CD4-positive, alpha-beta T cell treated with Interleukin-2 at 100 ng/mL for 4 hours (primary cell): ENCODE data around the gene KCNC4.

ENCODE experiments used
- DNase-seq: peaks from one replicate; pipeline ENCODE4 v3.0.0-alpha.2; 2020; ENCODE audit warnings: low spot score

Gene KCNC4

DNA sequence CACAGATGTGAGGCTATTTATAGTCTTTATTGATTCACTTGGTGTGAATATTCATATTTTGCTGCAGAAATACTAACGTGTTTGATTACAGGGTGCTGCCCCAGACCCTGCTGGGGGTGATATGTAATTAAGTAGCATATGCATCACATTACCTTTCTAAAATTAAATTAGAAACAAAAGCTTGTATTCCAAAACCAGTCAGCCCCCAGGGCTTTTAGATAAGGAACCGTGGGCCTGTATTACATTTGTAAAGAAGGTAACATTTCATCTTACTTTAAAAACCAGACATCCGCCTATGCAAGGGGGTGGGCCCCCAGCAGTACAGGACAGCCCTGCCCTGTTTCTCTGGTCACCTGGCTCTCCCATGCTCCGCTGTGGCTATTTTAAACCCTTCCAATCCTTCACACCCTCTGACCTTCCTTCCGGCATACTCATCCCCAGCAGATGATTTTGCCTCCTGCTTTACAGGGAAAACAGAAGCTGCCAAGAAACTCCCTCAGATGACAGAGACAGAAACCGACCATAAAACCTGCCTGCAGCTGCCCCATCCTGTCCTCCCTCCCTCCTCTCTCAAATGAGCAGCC, 22.0 kb upstream of the KCNC4 start:
- DNase-seq: no peak

GRCh38 chr1:110189181-110189580, 20.9 kb upstream of the KCNC4 start:
- DNase-seq: no peak

DNA sequence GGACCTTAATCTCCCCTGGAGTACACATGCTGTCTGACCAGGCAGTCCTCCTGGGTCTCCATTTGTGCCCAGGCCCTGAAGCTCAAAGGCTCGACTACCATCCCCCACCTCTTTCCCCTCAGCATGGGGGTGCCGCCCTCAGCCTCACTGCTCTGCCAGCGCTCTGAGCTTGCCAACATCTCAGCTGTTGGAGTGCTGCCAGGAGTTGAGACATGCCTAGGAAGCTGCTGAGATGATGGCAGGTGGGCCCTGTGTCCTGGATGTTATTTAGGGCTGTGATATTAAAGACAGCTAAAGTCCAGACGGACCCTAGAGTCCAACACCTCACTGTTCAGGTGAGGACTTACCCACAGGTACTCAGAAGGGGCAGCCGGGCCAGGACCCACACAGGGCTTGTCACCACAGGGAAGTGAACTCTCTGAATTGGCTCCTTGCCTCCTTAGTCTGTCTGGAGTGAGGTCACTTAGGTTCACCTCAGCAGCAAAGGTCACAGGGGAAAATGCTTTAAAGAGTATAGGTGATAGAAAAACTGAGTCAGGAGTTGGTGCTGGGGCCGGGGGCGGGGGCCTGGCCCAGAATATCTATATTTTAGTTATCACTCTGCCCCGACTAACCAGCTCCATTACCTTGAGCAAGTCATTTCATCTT, 19.7 kb upstream of the KCNC4 start:
- DNase-seq: no peak

DNA sequence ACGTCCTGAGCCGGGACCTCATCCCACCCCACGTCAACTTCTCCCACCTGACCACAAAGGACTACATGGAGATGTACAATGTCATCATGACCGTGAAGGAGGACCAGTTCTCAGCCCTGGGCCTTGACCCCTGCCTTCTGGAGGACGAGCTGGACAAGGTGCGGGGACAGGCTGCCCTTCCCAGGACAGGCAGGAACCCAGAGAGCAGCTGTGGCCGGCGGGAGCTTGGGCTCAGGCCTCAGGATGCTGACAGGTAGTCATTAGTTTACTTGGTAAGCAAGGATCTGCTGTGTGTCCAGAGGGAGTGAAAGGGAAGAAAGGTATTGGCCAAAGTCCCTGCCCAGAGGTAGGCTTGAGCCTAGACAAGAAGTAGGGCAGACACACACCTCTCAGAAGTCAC, 17.6 kb upstream of the KCNC4 start:
- DNase-seq: no peak

DNA sequence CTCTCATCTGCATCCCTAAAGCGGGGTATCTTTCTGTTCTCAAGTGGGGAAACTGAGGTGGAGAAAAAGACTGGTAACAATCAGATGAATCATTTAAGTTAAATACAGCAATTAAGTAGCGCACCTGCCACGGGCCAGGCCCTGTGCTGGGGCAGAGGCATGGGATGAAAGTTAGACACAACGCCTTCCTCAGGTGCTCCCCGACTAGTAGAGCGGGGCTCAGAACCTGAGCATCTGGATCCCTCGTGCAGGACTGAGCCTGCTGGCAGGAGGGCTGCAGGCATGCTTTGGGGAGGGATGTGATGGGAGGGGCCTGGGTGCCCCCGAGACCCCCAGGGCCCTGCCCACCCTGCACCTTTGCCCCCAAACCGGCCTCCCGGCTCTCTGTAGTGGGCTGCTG, 14.9 kb upstream of the KCNC4 start:
- no peak for DNase-seq

DNA sequence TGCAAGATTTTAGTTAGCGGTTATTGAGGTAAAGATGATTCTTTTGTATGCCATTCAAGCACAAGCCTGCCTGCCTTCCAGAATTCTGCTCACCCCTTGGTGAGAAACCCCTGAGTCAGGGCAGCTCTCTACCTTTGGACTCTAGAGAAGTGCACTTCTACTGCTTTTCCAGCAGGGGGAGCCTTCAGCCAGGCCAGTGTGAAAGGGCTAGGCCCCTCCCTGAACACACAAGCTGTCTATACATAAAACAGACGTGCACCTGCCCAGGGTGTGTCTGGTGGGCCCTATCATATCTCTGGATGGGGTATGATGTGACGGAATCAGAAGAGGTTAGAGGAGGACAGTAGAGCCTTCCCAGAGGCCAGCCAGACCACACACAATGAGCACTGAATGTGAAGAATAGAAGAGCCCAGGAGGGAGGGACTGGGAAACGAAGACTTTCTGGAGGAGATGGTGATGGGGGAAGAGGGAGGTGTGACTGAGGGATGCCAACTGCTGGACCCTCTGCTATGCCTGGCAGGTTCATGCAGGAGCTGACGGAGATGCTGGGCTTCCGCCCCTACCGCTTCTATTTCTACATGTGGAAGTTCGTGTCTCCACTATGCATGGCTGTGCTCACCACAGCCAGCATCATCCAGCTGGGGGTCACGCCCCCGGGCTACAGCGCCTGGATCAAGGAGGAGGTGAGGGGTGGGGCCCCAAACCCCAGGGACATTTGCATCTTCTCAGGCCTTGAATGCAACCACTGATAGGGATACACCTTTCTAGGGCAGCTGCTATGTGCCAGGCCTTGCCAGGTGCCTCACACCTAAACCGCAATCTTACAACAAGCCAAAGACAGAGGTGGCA, 13.0 kb upstream of the KCNC4 start:
- peak; percentile 72 for DNase-seq

GRCh38 chr1:110197905-110198629, 12.0 kb upstream of the KCNC4 start:
- DNase-seq: no peak

GRCh38 chr1:110198746-110199145, 11.4 kb upstream of the KCNC4 start:
- DNase-seq: no peak

DNA sequence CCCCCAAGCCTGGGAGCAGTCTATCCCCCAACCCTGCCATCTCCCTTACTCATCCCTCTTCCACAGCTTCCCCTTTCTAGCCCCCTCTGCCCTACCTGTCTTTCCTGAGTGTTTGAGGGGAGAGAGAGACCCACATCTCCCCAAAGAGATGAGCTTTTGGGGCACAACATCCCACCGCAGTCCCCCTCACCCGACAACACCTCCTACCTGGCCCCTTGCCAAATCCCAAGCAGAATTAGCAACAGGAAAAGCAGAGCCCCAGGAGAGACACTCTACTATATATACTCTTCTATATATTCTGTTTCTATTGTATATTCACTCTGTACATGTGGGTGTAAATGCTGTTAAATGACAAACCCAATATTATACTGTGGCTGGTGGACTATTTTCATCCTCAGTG, 9.9 kb upstream of the KCNC4 start:
- DNase-seq: no peak

- no peak for DNase-seq
These were observed 9.4 kb upstream of the KCNC4 start for GRCh38 chr1:110200666-110201065.

DNA sequence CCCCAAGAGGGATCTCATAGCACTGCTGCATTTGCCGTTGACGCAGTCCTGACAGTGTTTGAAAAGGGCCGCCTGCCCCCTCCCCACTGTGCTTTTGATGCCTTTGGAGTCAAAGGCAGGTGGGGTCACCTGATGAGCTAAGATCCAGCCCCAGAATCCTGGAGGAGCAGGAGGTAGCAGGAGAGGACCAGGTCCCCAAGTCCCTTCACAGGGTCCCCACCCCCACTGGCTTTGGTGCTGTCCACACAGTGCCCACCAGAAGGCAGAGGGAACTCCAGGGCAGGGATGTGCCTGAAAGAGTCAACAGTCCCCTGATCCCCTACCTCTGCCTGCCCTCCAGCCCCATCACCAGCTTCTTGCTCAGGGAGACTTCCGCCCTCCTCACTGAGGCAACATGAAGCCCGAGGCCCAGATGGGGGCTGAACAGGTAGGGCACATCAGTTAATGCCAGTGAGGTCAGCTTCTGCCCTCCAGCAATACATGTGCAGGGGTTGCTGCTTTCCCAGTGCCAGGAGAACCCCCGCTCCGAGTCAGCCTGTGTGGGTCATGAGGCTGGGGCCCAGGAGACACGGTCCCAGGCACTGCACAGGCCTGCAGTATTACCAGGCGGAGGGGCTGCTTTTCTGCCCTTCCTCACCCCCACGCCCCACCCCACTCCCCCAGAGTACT, 8.8 kb upstream of the KCNC4 start:
- no peak for DNase-seq

- DNase-seq: peak; percentile 83
These were observed 7.0 kb upstream of the KCNC4 start for GRCh38 chr1:110203021-110203661.

GRCh38 chr1:110205156-110205555, 5.0 kb upstream of the KCNC4 start:
- DNase-seq: no peak

DNA sequence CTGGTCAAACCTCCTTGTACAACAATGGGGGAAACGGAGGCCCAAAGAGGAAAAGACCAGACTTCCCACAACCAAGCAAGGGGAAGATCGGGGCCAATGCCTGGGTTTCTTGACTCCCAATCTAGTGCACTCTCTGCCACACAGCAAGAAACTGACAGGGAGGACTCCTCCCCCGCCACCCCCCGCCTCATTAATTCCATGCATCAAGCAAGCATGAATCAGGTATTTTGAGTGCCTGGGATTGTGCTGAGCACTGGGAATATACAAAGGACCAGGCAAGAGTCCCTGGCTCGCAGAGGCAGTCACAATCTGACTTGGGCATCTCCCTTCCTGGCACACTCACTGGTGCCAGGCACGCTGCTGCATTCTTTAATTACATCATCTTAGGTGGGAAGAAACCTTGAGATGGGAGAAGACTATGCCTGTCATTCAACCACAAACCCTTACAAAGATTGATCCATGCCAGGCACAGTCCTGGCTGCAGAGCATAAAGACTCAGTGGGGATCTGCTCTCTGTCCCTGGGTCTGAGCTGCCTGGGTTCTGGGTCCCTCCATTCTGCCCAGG, 4.4 kb upstream of the KCNC4 start:
- DNase-seq: no peak

- no peak for DNase-seq
These were observed 3.7 kb upstream of the KCNC4 start for GRCh38 chr1:110206261-110206920.

DNA sequence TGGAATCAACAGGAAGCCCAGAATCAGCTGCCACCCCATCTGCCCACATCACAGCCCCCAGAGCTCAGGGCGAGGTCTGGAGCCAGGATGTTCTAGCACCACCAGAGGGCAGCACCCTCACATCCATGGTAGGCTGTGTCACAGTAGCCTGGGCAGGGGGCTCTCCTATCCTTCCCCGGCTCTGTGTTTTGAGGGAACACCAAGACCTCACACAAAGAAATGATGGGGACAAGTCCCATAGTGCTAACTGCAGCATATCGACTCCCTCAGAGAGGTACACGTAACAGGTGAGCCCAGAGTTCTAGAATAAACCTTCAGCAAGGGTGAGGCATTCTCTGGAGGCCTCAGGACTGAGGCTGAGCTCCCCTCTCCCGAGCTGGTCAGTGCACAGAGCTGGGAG, 2.3 kb upstream of the KCNC4 start:
- DNase-seq: peak; percentile 77

DNA sequence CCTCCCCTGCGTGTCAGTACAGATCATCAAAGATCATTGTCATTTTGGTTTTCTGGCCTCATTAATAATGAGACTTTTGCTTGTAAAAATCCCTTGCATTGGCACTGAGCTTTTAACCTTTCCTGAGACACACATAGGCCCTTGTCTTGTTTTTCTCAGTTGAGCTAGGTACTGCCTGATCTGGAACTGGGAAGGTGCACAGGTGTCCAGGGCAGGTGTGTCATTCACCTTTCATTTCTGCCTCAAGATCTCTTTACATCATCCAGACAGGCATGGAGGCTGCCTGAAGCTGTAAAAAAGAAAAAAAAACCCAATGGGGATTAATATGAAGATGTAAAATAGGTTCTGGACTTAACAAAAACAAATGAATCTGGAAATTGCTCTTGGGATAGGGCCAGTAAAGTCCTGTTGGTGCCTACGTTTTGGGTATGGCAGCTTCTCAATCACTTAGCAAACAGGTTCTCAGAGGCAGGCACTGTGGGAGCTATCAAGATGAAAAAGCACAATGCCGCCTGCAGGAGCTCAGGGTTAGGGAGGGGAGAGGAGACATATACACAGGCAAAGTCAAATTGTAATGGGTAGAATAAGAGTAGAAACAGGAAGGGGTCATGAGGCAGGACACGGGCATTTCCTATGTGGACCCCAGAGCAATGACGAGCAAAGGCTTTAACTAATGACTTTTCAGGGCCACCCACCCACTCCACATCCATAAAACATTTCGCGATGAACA, 1.0 kb upstream of the KCNC4 start:
- DNase-seq: no peak

GRCh38 chr1:110210604-110211495, 736 bp downstream of the KCNC4 start:
- DNase-seq: peak; percentile 51
